OCI-LY3 (cell line): ENCODE results near the gene NSUN5.
A peak's percentile ranks its signal among the peaks of the same experiment; 100 is the strongest.
"Not testable (repeated sequence)": the region's sequence is repeated elsewhere in the genome, so short reads cannot be mapped to it uniquely, and the experiment has no call there.

Source experiments
- H2AFZ ChIP-seq: fragments of 200-600, 300-600 bp; shearing (Covaris generic); 2 replicates; pipeline ENCODE4 v1.6.0; 2014; ENCODE audit warnings: antibody characterized with exemption, low read depth, low read length
- H3K27ac ChIP-seq: fragments of 200-600, 300-600 bp; sonication (generic); 2 replicates; pipeline ENCODE4 v1.5.1; 2014; ENCODE audit warnings: mild to moderate bottlenecking, low read length, moderate library complexity, mixed read lengths
- H3K27me3 ChIP-seq: fragments of 200-600, 300-600 bp; sonication (generic); 2 replicates; pipeline ENCODE4 v1.6.1; 2014; ENCODE audit warnings: low read depth, low read length, mixed read lengths
- H3K36me3 ChIP-seq: fragments of 200-600, 300-600 bp; sonication (generic); replicated peaks from 2 replicates; pipeline ENCODE3; 2014; ENCODE audit warnings: low read depth, low read length, mixed read lengths
- H3K4me1 ChIP-seq: fragments of 300-600, 200-600 bp; sonication (generic); 2 replicates; pipeline ENCODE4 v1.6.1; 2014; ENCODE audit warnings: low read length, mixed read lengths
- H3K4me2 ChIP-seq: fragments of 200-600, 300-600 bp; sonication (generic); 2 replicates; pipeline ENCODE4 v1.6.1; 2014; ENCODE audit warnings: low read length, mixed read lengths
- H3K4me3 ChIP-seq: fragments of 300-600, 200-600 bp; sonication (generic); 2 replicates; pipeline ENCODE4 v1.5.1; 2014; ENCODE audit warnings: antibody characterized with exemption, mild to moderate bottlenecking, low read length, moderate library complexity
- H3K79me2 ChIP-seq: fragments of 300-600, 200-600 bp; shearing (Covaris generic); 2 replicates; pipeline ENCODE4 v1.6.1; 2014; ENCODE audit warnings: mild to moderate bottlenecking, low read length, mixed read lengths
- H3K9ac ChIP-seq: fragments of 300-600, 200-600 bp; shearing (Covaris generic); 2 replicates; pipeline ENCODE4 v1.6.0; 2014; ENCODE audit warnings: mild to moderate bottlenecking, low read length, moderate library complexity
- H3K9me3 ChIP-seq: fragments of 200-600, 300-600 bp; shearing (Covaris generic); 2 replicates; pipeline ENCODE4 v1.6.1; 2014; ENCODE audit warnings: low read length, mixed read lengths; ENCODE audit not compliant: insufficient read depth
- H4K20me1 ChIP-seq: fragments of 200-600, 300-600 bp; sonication (generic); 2 replicates; pipeline ENCODE4 v1.6.1; 2016; ENCODE audit warnings: low read length, mixed read lengths; ENCODE audit not compliant: insufficient read depth
- CTCF ChIP-seq: fragments of 200-600, 300-600 bp; sonication (generic); IDR thresholded peaks from 2 replicates; pipeline ENCODE4 v1.5.1; 2014; ENCODE audit warnings: antibody characterized with exemption, low read length, low read depth
- EZH2phosphoT487 ChIP-seq: fragments of 200-600 bp; shearing (Covaris generic); IDR thresholded peaks from 2 replicates; pipeline ENCODE4 v1.6.1; 2018; ENCODE audit warnings: antibody characterized with exemption, mixed run types, low read depth

The NSUN5 gene

GRCh38 chr7:73308074-73308664 lies 457 bp downstream of the NSUN5 start:
- peak overlapping the region; percentile 21; the same call in 1 of the 2 replicates for H3K27ac ChIP-seq

GRCh38 chr7:73307436-73307835 lies 1.2 kb downstream of the NSUN5 start:
- no peaks in the 10 kb centered on the region for H3K27me3 ChIP-seq
- H3K4me1 ChIP-seq, result peaks cover 13% of the 10 kb centered on the region; the same call in 1 of the 2 replicates
- H3K79me2 ChIP-seq, result peaks cover 28% of the 10 kb centered on the region
- H3K4me3 ChIP-seq, result peak overlapping the region; percentile 96
- H3K4me2 ChIP-seq, result peak overlapping the region; percentile 88
- peaks cover 2% of the 10 kb centered on the region for H3K36me3 ChIP-seq
- no peaks in the 10 kb centered on the region for H3K9me3 ChIP-seq
- no peak overlapping the region for H2AFZ ChIP-seq
- H3K27ac ChIP-seq, result no peak overlapping the region
- no peaks in the 10 kb centered on the region for H4K20me1 ChIP-seq
- H3K9ac ChIP-seq, result no peak overlapping the region
- TF ChIP-seq CTCF, result no peak
- TF ChIP-seq EZH2phosphoT487, result no peak

More at GRCh38 chr7:73308074-73308664, 457 bp downstream of the NSUN5 start:
- Histone ChIP-seq H3K4me1 (peaks cover 13% of the 10 kb centered on the region; the same call in 1 of the 2 replicates), H3K79me2 (peaks cover 28% of the 10 kb centered on the region), H2AFZ (peak overlapping the region; percentile 47; the same call in 1 of the 2 replicates), H3K27me3 (no peaks in the 10 kb centered on the region), H4K20me1 (no peaks in the 10 kb centered on the region), H3K9ac (peak overlapping the region; percentile 79), H3K36me3 (peaks cover 2% of the 10 kb centered on the region), H3K4me2 (peak overlapping the region; percentile 88), H3K9me3 (no peaks in the 10 kb centered on the region), H3K4me3 (peak overlapping the region; percentile 96)
- no peak for TF ChIP-seq EZH2phosphoT487

GRCh38 chr7:73304612-73305387 lies 3.8 kb downstream of the NSUN5 start:
- H3K4me3 ChIP-seq, H3K9ac ChIP-seq, H3K27me3 ChIP-seq, H3K36me3 ChIP-seq, H4K20me1 ChIP-seq, H3K4me2 ChIP-seq, H2AFZ ChIP-seq, H3K27ac ChIP-seq, H3K9me3 ChIP-seq: not testable (repeated sequence)
- peaks cover 28% of the 10 kb centered on the region for H3K79me2 ChIP-seq
- H3K4me1 ChIP-seq, result peaks cover 13% of the 10 kb centered on the region; the same call in 1 of the 2 replicates

GRCh38 chr7:73304071-73304470 lies 4.6 kb downstream of the NSUN5 start:
- Histone ChIP-seq H3K4me3 (no peak overlapping the region), H3K79me2 (peaks cover 28% of the 10 kb centered on the region), H3K4me2 (no peak overlapping the region), H3K27me3 (no peaks in the 10 kb centered on the region), H3K9ac (no peak overlapping the region), H3K27ac (no peak overlapping the region), H3K9me3 (no peaks in the 10 kb centered on the region), H3K4me1 (peaks cover 9% of the 10 kb centered on the region; the same call in 1 of the 2 replicates), H4K20me1 (no peaks in the 10 kb centered on the region), H2AFZ (no peak overlapping the region), H3K36me3 (peaks cover 2% of the 10 kb centered on the region)
- TF ChIP-seq CTCF (no peak), EZH2phosphoT487 (no peak)

- H3K4me3 ChIP-seq, result no peak overlapping the region
Measured at GRCh38 chr7:73303546-73303945, 5.1 kb downstream of the NSUN5 start.

GRCh38 chr7:73302846-73303245 lies 5.8 kb downstream of the NSUN5 start:
- not testable (repeated sequence) for H2AFZ ChIP-seq, H3K36me3 ChIP-seq, H3K4me3 ChIP-seq, H3K4me1 ChIP-seq, H3K4me2 ChIP-seq, H3K9ac ChIP-seq, H3K27me3 ChIP-seq, H4K20me1 ChIP-seq, H3K27ac ChIP-seq, H3K9me3 ChIP-seq
- peaks cover 19% of the 10 kb centered on the region for H3K79me2 ChIP-seq

More at GRCh38 chr7:73303546-73303945, 5.1 kb downstream of the NSUN5 start:
- H3K9me3 ChIP-seq, result no peaks in the 10 kb centered on the region
- peaks cover 26% of the 10 kb centered on the region for H3K79me2 ChIP-seq
- no peaks in the 10 kb centered on the region for H4K20me1 ChIP-seq
- no peak overlapping the region for H2AFZ ChIP-seq
- no peak overlapping the region for H3K9ac ChIP-seq
- peaks cover 8% of the 10 kb centered on the region; the same call in 1 of the 2 replicates for H3K4me1 ChIP-seq
- no peak overlapping the region for H3K4me2 ChIP-seq
- H3K27me3 ChIP-seq, result no peaks in the 10 kb centered on the region
- H3K27ac ChIP-seq, result no peak overlapping the region
- H3K36me3 ChIP-seq, result peaks cover 2% of the 10 kb centered on the region
- TF ChIP-seq CTCF (no peak), EZH2phosphoT487 (no peak)

- not testable (repeated sequence) for H2AFZ ChIP-seq, H3K79me2 ChIP-seq, H3K27ac ChIP-seq
Measured at GRCh38 chr7:73301108-73301507, 7.5 kb downstream of the NSUN5 start.

More at GRCh38 chr7:73301108-73301507, 7.5 kb downstream of the NSUN5 start:
- H3K27me3 ChIP-seq, H4K20me1 ChIP-seq, H3K4me1 ChIP-seq, H3K36me3 ChIP-seq, H3K4me3 ChIP-seq, H3K9me3 ChIP-seq, H3K4me2 ChIP-seq, H3K9ac ChIP-seq: not testable (repeated sequence)
